ENCODE data around the gene KCNJ14.

GRCh38 chr19:48473161-48473966, 18.0 kb downstream of the KCNJ14 start:
- no peak for TF ChIP-seq CTCF (IDR thresholded peaks at IDR 0.05; ENCODE audit: insufficient read depth, low read length, poor library complexity, severe bottlenecking)
- no peak for TF ChIP-seq EZH2phosphoT487 (conservative IDR thresholded peaks at IDR 0.05; ENCODE audit: low read length)

All from SU-DHL-6 (cell line).